ENCODE measurements around the gene REL. TPM values are rescaled to one million over a fixed set of nuclear protein-coding genes. Genes with fewer than 3 reads are reported as not detected.
"Not testable (repeated sequence)": the region's sequence is repeated elsewhere in the genome, so short reads cannot be mapped to it uniquely, and the experiment has no call there.

REL gene
- total and polyA plus RNA-seq, 8 donors: 0.60 to 74.1 (median 4.4) TPM

DNA sequence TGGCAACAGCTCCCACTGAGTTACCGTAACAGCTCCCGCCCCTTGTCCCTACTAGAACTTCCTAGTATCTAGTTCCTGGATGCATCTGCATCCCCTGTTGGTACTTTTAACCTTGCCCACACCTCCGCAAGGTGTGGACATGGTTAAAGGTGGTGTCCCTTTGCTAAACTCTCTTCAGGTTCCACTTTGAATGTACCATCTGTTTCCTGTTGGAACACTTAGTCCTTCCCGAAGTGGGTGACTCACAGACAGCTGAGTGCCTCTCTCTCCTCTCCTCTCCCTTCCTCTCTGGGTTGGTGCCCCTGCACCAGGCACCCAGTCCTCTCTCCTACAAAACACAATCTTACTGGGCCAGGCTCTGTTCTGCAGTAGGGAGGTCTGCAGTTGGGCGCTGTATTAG is 19.6 kb upstream of the REL start:
- Histone ChIP-seq H3K27ac (no peak overlapping the region), H3K9me3 (no peaks in the 10 kb centered on the region), H3K27me3 (no peaks in the 10 kb centered on the region), H3K36me3 (no peaks in the 10 kb centered on the region), H3K4me3 (no peak overlapping the region), H3K4me1 (peaks cover 0 to under 1% (median 0%) of the 10 kb centered on the region in 4 donors)
- TF ChIP-seq POLR2A (IDR thresholded peaks at IDR 0.05) (no peak), CTCF (IDR thresholded peaks at IDR 0.05) (no peak), POLR2AphosphoS5 (IDR thresholded peaks at IDR 0.05) (no peak), EP300 (IDR thresholded peaks at IDR 0.05) (no peak)
- 80 to 89% (median 84%) methylated on average over 5 of the region's 5 CpGs for WGBS, 5 donors
- no peak for DNase-seq
- intact Hi-C loops (cut with DNase I; ENCODE audit: low total_unique reads): no loop called here

DNA sequence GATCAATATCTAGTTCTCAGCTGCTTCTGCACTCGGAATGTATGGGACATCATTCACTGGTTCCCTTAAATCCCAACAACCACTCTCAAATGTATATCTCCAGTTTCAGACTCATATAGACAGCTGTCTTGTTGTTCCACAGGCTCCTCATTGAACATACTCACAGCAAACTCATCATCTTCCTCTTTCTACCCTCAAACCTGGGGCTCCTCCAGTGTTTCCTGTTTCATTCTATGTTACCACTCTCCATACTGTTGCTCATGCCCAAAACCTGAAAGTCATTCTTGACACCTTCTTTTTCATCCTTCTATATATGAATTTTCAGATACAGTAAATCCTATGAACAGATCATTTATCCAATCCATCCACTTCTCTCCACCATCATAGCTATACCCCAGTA is 18.7 kb upstream of the REL start:
- 93 to 95% (median 93%) methylated on average over 1 of the region's 1 CpG for WGBS, 5 donors
- H3K36me3 ChIP-seq: no peaks in the 10 kb centered on the region

DNA sequence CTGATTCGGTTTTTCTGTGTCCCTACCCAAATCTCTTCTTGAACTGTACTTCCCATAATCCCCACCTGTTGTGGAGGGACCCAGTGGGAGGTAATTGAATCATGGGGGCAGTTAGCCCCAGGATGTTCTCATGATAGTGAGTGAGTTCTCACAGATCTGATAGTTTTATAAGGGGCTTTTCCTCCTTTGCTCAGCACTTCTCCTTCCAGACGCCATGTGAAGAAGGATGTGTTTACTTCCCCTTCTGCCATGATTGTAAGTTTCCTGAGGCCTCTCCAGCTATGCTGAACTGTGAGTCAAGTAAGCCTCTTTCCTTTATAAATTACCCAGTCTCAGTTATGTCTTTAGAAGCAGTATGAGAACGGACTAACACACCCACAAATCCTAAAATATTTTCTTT is 16.0 kb upstream of the REL start:
- intact Hi-C loops (cut with DNase I; ENCODE audit: low total_unique reads); H3K9me3 ChIP-seq; H3K4me3 ChIP-seq; H3K27me3 ChIP-seq; H3K36me3 ChIP-seq; DNase-seq; H3K27ac ChIP-seq; H3K4me1 ChIP-seq: not testable (repeated sequence)
- WGBS, 5 donors: 70 to 91% (median 76%) methylated on average over 3 of the region's 3 CpGs

More for the DNA sequence above, 18.7 kb upstream of the REL start:
- Histone ChIP-seq H3K27ac (no peak overlapping the region), H3K27me3 (no peaks in the 10 kb centered on the region), H3K4me1 (peaks cover 0 to 5% (median 0%) of the 10 kb centered on the region in 4 donors), H3K4me3 (no peak overlapping the region), H3K9me3 (no peaks in the 10 kb centered on the region)
- TF ChIP-seq EP300 (IDR thresholded peaks at IDR 0.05) (no peak), CTCF (IDR thresholded peaks at IDR 0.05) (no peak), POLR2AphosphoS5 (IDR thresholded peaks at IDR 0.05) (no peak), POLR2A (IDR thresholded peaks at IDR 0.05) (no peak)
- no peak for DNase-seq
- intact Hi-C loops (cut with DNase I; ENCODE audit: low total_unique reads): no loop called here

GRCh38 chr2:60867007-60867406 is 14.4 kb upstream of the REL start:
- Histone ChIP-seq H3K27me3 (no peaks in the 10 kb centered on the region), H3K36me3 (no peaks in the 10 kb centered on the region), H3K27ac (peak overlapping the region in 1 of 5 donors; percentile 61), H3K4me3 (no peak overlapping the region), H3K9me3 (no peaks in the 10 kb centered on the region), H3K4me1 (peaks cover 0 to 6% (median 0%) of the 10 kb centered on the region in 4 donors)
- WGBS, 5 donors: 82 to 91% (median 85%) methylated on average over 3 of the region's 3 CpGs
- DNase-seq: no peak
- TF ChIP-seq EP300 (IDR thresholded peaks at IDR 0.05): no peak
- TF ChIP-seq POLR2AphosphoS5 (IDR thresholded peaks at IDR 0.05): no peak
- TF ChIP-seq CTCF (IDR thresholded peaks at IDR 0.05): no peak
- TF ChIP-seq POLR2A (IDR thresholded peaks at IDR 0.05): no peak
- intact Hi-C loops (cut with DNase I; ENCODE audit: low total_unique reads): no loop called here

GRCh38 chr2:60867848-60868247 is 13.5 kb upstream of the REL start:
- intact Hi-C loops (cut with DNase I; ENCODE audit: low total_unique reads): no loop called here
- no peaks in the 10 kb centered on the region for H3K27me3 ChIP-seq
- peak in 1 of 2 donors; percentile 38 for DNase-seq
- peaks cover 0 to 6% (median 0%) of the 10 kb centered on the region in 4 donors for H3K4me1 ChIP-seq
- no peaks in the 10 kb centered on the region for H3K9me3 ChIP-seq
- 53 to 78% (median 59%) methylated on average over 5 of the region's 5 CpGs for WGBS, 5 donors
- peak overlapping the region in 2 of 5 donors; percentile 35 to 61 for H3K27ac ChIP-seq
- no peaks in the 10 kb centered on the region for H3K36me3 ChIP-seq
- TF ChIP-seq POLR2A (IDR thresholded peaks at IDR 0.05): no peak
- no peak for TF ChIP-seq EP300 (IDR thresholded peaks at IDR 0.05)
- TF ChIP-seq CTCF (IDR thresholded peaks at IDR 0.05): no peak
- TF ChIP-seq POLR2AphosphoS5 (IDR thresholded peaks at IDR 0.05): no peak
- no peak overlapping the region for H3K4me3 ChIP-seq

All from stomach (tissue), 9 donors.